GM23338 (cell line): Measurements from ENCODE around the gene MAN1C1.

ENCODE experiments used
- EZH2 ChIP-seq: fragments of 200-600 bp; sonication (generic); IDR thresholded peaks from one replicate; pipeline ENCODE4 v1.8.0; 2017; ENCODE audit warnings: antibody characterized with exemption, mild to moderate bottlenecking, low read depth; ENCODE audit not compliant: unreplicated experiment
- EZH2phosphoT487 ChIP-seq: fragments of 200-600 bp; sonication (generic); IDR thresholded peaks from one replicate; pipeline ENCODE4 v1.8.1; 2018; ENCODE audit warnings: antibody characterized with exemption; ENCODE audit not compliant: unreplicated experiment
- POLR2AphosphoS5 ChIP-seq: IDR thresholded peaks from 2 replicates; pipeline ENCODE4 v1.6.1; 2016; ENCODE audit warnings: antibody characterized with exemption, low read depth
- STAT1 ChIP-seq: IDR thresholded peaks from one replicate; pipeline ENCODE4 v1.6.1; 2016; ENCODE audit warnings: antibody characterized with exemption; ENCODE audit not compliant: unreplicated experiment
- TF ChIP-seq, protein P1 (sequence below), 2 experiments: fragments of 200-600 bp in 1 of 2; sonication (generic) in 1 of 2; conservative IDR thresholded peaks; 2 replicates each; pipeline versions ENCODE4 v1.5.1 to v1.6.1; 2016 to 2017; ENCODE audit warnings: antibody characterized with exemption in 2 of 2, low read depth in 2 of 2, mild to moderate bottlenecking in 2 of 2, moderate library complexity in 1 of 2
- TF ChIP-seq, protein P2 (sequence below): IDR thresholded peaks from one replicate; pipeline ENCODE4 v1.6.1; 2018; ENCODE audit warnings: antibody characterized with exemption; ENCODE audit not compliant: unreplicated experiment

DNA sequence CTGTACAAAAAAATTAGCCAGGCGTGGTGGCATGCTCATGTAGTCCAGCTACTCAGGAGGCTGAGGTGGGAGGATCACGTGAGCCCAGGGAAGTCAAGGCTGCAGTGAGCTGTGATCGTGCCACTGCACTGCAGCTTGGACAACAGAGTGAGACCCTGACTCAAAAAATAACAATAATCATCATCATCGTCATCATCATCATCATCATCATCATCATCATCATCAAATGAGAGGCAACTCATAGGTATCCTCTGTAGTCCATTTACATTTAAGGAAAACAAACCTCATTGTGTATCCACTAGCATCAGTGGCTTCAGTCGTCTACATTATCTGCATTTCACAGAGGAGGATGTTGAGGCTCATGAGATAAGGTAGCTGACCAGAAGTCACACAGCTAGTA is 114.6 kb downstream of the MAN1C1 start:
- TF ChIP-seq EZH2 (no peak), POLR2AphosphoS5 (no peak), STAT1 (no peak), EZH2phosphoT487 (no peak)
- TF ChIP-seq, protein P1, sequence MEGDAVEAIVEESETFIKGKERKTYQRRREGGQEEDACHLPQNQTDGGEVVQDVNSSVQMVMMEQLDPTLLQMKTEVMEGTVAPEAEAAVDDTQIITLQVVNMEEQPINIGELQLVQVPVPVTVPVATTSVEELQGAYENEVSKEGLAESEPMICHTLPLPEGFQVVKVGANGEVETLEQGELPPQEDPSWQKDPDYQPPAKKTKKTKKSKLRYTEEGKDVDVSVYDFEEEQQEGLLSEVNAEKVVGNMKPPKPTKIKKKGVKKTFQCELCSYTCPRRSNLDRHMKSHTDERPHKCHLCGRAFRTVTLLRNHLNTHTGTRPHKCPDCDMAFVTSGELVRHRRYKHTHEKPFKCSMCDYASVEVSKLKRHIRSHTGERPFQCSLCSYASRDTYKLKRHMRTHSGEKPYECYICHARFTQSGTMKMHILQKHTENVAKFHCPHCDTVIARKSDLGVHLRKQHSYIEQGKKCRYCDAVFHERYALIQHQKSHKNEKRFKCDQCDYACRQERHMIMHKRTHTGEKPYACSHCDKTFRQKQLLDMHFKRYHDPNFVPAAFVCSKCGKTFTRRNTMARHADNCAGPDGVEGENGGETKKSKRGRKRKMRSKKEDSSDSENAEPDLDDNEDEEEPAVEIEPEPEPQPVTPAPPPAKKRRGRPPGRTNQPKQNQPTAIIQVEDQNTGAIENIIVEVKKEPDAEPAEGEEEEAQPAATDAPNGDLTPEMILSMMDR (conservative IDR thresholded peaks at IDR 0.05; ENCODE audit: low read depth in 2 of 2), result no peak
- TF ChIP-seq, protein P2, sequence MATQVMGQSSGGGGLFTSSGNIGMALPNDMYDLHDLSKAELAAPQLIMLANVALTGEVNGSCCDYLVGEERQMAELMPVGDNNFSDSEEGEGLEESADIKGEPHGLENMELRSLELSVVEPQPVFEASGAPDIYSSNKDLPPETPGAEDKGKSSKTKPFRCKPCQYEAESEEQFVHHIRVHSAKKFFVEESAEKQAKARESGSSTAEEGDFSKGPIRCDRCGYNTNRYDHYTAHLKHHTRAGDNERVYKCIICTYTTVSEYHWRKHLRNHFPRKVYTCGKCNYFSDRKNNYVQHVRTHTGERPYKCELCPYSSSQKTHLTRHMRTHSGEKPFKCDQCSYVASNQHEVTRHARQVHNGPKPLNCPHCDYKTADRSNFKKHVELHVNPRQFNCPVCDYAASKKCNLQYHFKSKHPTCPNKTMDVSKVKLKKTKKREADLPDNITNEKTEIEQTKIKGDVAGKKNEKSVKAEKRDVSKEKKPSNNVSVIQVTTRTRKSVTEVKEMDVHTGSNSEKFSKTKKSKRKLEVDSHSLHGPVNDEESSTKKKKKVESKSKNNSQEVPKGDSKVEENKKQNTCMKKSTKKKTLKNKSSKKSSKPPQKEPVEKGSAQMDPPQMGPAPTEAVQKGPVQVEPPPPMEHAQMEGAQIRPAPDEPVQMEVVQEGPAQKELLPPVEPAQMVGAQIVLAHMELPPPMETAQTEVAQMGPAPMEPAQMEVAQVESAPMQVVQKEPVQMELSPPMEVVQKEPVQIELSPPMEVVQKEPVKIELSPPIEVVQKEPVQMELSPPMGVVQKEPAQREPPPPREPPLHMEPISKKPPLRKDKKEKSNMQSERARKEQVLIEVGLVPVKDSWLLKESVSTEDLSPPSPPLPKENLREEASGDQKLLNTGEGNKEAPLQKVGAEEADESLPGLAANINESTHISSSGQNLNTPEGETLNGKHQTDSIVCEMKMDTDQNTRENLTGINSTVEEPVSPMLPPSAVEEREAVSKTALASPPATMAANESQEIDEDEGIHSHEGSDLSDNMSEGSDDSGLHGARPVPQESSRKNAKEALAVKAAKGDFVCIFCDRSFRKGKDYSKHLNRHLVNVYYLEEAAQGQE, result no peak
